GM21526 (cell line): ENCODE measurements around the gene PSMG3.
"Not testable (repeated sequence)": the region's sequence is repeated elsewhere in the genome, so short reads cannot be mapped to it uniquely, and the experiment has no call there.

ENCODE experiments used
- ATAC-seq: cut with Tn5 transposase; IDR thresholded peaks from one replicate; pipeline ENCODE4 v1.9.1; 2021; ENCODE audit warnings: moderate library complexity; ENCODE audit not compliant: unreplicated experiment, low FRiP score

PSMG3 gene

DNA sequence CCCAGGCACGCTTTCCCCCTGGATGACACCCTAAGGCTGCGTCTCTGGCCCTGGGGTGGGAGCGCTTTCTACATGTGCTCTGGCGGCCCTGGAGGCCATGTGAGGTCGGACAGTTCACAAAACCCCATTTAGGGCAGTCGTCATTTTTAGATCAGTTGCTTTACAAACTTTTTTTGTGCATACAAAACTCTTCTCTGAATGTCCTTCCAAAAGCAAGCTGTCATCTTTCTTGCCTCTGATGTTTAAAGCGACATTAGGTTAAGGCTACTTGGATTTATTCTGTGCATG, 33.4 kb downstream of the PSMG3 start:
- no peak for ATAC-seq

DNA sequence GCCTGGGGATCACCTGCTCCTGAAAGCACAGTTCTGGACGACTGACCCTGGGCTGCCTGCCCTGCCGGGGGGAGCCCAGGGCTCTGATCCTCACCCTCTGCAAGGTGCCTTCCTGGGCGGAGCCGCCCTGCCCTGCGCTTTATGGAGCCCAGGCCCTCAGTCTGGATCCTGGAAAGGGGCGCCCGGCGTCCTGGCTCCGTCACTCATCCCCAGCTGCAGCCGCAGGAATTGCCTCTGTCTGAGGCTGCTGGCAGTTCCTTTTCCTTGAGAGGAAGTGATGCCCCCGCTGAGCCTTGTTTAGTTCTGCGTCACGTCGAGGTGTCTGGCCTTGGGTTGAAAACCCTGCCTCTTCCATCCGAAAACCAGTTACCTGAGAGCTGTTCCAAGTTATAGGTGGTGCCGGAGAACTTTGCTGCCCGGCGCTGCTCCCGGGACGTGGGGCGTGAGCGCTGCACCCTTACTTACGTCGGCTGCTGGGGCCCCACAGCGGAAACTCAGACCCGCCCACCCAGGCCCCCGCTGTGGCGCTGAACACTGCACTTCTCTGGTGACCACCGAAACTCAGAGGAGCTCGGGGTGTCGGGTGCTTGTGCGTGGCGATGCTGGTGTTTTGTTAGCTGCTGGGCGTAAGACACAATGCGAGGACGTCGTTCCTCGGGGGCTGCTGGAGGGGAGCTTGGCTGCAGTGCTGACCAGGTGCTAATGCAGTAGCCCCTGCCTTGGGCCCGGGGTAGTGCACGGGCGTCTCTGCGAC, 34.0 kb downstream of the PSMG3 start:
- ATAC-seq = no peak

DNA sequence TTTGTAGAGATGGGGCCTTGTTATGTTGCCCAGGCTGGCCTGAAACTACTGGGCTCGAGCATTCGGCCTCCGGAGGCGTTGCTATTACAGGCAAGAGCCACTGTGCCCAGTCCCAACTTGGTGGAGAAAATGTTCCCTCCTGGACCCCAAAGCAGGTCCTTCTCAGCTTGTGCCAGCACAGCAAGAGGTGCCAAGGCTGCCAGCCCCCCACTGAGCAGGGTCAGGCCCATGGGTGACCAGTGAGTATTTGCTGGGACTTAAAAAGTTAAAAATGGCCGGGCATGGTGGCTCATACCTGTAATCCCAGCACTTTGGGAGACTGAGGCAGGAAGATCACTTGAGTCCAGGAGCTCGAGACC, 34.8 kb downstream of the PSMG3 start:
- ATAC-seq = no peak

DNA sequence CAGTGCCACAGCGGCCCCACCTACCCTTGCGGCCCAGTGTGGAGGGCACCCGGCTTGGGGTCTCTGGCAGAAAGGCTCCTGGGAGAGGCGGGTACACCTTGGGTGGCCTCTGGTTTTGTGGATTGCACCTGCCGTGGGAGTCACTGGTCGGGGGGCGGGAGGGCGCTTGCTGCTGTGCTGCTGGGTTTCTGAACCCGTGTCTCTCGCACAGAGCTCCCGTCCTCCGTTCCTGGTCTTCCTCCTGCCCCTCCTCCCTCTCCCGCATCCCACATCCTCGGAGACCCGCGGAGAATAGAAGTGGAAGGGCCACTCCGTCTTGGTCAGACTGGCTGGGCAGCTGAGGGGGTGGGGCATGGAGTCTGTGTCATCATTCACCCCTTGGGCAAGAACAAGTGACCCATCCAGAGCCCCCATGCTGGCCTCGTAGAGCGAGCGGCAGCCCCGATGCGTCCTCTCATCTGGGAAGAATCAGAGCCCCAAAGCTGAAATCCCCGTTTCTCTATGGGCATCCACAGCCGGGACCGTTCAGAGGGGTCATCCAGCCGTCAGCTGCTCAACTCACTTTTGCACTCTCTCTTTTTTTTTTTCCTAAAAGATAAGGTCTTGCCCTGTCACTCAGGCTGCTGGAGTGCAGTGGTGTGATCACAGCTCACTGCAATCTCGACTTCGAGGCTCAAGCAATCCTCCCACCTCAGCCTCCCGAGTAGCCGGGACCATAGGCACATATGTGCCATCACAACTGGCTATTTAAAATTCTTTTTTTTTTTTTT, 35.3 kb downstream of the PSMG3 start:
- ATAC-seq = no peak

DNA sequence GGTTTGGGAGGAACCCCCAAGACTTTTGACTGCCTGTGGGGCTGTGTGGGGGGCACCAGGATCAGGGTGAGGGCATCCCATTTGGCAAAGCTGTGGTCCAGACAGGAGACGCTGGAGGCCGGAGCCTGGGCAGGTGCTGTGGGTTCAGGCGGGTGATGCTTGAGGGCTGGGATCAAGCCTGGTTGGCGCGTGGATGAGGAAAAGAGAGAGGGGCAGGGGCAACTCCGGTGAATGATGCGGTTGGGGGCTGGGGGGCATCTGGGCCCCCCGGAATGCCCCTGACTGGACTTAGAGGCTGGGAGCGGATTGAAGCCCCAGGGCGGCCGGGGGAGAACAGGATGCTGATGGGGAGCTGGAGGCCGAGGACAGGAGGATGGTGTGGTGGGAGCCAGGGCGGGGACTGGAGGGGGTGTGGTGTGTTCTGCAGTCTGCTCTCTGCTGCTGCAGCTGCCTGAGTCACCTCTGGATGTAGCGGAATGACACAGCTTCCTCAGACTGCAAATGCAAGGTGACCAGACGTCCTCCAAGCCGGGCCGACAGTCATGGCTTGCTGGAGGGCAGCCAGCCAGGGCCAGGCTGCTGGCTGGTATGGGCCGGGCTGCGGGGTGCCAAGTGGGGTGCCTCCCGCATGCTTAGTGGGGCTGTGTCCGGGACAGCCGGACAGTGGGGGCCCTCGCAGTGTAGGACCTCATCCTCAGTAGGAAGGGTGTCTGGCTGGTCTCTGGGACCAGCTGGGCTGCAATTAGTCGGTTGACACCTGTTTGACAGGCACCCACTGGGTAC, 36.1 kb downstream of the PSMG3 start:
- ATAC-seq = no peak

DNA sequence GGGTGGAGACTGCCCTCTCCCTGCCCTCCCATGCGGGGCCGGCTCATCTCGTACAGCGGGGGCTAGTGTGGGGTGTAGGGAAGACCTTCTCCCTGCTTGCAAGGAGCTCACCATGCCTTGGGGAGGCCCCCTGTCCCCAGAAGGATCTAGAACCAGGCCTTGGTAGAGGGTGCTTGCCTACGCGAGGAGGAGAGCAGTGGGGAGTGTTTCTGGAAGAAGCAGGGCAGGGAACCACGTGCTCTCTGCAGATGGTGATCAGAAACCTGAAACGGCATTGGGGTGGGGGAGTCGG, 36.6 kb downstream of the PSMG3 start:
- ATAC-seq = no peak

DNA sequence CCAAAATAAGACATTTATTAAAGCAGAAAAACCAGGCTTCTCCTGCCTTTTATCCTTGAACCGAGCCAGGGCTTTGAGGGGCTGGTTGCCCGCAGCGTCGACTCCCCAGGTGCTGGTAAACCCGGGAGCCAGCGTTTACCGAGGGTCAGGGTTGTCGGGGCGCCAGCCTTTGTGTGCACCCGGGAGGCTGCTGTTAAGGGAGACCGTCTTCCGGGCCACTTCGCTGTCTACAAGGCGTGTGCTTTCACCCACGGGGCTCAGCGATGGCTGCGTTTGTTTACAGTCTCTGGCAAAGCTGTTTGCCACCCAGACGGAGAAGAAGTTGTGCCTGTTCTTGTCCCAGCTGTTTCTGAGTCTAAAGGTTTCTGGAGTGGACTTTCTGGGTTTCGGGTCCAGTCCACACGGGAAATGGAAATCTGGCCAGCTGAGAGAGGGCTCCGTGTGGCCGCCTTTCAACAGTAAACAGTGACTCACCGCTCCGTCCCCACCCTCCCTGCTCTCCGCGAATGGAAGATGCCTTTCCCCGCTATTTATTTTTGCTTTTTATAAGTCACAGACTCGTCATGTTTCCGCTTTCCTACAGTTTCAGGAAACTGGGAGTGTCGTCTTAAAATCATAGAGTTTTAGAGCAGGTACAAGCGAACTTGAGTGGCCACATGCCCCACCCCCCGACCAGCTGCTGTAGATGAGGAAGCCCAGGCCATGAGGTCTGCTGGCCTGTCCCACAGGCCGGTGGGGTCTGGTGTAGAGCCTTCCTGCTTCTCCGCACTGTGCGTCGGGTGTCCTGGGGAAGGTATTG, 37.2 kb downstream of the PSMG3 start:
- no peak for ATAC-seq

DNA sequence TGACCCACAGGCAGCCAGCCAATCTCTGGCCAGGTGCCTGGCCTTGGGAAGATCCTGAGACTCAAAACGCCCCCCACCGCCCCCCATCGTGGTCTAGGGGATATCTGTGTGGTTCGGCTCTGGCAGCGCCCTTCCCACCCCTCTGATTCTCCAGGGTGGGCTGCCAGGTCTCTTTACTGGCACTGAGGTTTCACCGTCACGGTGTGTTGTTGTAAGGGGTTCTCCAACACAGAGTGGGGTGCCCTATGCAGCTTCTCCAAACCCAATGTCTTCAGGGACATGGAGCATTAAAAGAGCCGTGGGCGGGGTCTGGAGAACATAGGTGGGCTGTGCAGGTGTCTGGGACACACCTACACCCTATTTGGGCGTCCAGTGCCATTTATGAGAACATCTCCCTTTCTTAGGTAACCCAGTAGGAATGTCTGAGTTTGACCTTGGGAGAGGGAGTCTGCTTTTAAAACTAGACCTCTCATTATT, 37.8 kb downstream of the PSMG3 start:
- no peak for ATAC-seq

DNA sequence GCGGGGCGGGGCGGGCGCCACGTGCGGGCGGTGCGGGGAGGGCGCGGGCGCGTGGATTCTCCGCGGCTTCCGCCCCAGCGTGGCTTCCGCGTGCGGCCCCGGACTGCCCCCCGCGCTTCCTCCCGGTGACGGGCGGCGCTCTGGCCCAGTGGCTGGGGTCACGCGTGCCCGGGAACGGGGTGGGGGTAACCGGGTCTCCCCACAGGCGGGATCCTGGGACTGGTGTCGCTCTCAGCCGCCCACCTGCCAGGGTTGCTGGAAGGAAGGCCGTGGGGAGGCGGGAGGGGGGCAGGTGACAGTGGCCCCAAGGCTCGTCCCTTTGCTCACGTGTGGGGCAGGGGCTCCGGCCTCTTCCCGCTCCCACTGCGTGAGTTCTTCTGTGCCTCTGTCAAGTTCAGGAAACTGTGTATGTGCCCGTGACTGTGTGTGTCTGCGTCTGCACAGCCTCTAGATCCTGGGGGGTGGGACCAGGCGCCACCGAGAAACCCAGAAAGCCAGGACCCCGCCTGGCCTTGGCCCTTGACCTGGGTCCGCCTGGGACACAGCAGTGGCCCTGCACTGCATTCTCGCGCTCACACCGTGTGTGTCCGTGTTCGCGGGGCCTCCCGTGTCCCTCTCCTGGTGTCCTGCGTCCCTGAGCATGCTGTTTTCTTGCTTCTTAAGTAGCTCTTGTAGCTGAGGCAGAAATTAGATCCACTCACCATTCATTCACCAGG, 38.4 kb downstream of the PSMG3 start:
- ATAC-seq = no peak

DNA sequence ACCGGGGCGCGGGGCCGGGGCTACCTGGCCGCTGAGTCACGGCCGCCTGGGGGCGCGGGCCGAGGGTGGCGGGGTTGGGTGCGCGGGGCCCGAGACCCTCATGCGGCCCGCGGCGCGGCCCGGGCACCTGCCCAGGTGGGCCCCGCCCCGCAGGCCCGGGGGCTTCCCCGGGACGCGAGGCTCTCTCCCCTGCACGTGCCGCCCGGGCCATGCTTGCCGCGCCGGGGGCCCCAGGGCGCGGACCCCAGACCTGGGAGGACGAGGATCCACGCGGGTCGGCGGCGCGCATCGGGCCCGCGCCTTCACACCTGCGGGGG, 38.9 kb downstream of the PSMG3 start:
- no peak for ATAC-seq

DNA sequence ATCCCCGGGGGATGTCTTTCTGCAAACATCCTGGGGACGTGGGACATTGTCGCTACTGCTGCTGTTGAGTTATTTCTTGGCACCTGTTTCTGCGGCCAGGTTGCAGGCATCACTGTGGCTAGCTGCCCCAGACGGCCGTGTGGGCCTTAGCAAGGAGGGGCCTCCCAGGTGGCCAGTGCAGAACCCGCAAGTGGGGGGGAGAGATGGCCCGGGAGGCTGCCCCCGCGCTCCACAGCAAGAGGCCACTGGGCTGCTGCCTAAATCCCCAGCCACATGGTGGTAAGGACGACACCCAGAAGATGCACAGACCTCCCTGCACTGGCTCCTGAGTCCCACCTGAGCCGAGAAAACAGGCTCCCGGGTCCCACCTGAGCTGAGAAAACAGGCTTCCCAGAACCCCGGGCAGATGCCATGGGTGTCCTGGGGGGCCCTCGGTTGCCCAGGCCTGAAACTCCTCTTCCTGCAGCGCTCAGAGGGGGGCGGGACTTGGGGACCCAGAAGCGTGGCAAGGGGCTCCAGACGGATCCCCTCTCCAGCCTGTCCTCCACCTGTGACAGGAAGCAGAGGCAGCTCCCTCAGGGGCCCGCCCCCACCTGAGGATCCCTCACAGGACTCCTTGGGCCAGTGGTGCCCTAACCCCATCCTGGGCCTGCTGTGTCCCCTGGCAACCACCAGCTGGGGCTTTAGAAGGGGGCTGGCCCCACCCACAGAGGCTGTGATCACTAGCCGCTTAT, 40.3 kb downstream of the PSMG3 start:
- no peak for ATAC-seq

DNA sequence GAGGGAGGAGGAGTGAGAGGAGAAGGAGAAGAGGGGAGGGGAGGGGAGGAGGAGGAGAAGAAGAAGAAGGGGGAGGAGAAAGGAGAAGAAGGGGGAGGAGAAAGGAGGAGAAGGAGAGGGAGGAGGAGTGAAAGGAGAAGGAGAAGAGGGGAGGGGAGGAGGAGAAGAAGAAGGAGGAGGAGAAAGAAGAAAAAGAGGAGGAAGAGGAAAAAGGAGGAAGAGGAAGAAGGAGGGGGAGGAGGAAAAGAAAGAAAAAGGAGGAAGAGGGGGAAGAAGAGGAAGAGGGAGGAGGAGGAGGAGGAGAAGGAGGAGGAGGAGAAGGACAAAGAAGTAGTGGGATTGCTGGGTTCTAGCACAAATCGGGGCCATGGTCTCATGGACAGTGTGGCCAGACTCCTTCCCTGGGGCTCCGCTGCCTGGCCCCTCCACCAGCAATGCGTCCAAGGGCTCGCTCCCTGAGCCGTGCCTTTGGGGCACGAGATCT, 43.5 kb downstream of the PSMG3 start:
- no peak for ATAC-seq

DNA sequence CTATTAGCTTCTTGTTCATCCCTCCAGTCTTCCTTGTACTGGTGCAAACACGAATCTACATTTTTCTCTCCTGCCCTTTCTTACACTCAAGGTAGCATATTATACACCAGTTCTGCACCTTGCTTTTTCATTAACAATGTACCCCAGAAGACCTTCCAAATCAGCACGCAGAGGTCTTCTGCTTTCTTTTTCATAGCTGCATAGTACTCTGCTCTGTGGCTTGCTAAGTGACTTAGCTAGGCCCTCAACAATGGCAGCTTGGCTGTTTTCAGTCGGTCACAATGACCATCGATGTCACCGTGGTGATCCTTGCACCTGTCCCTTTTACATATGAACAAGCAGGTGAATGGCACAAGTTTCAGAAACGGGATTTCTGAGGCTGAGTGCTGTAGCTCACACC, 44.4 kb downstream of the PSMG3 start:
- no peak for ATAC-seq

DNA sequence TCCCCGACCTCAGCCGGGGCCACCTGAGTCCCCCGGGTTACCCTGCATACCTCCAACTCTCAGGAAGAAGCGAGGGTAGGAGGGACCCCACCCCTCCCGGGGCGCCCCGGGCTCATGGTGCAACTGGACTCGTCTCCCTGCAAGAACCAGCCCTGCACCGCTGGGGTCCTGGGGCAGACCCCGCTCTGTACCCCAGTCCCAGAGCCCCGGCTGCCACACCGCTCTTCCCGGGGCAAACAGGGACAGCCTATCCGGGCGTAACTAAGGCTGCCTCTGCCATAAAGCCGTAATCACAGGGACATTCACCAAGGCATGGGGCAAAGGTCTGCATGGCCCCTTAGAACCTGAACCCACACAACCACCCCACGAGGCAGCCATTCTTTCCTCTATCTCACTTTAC, 46.0 kb downstream of the PSMG3 start:
- ATAC-seq = no peak

DNA sequence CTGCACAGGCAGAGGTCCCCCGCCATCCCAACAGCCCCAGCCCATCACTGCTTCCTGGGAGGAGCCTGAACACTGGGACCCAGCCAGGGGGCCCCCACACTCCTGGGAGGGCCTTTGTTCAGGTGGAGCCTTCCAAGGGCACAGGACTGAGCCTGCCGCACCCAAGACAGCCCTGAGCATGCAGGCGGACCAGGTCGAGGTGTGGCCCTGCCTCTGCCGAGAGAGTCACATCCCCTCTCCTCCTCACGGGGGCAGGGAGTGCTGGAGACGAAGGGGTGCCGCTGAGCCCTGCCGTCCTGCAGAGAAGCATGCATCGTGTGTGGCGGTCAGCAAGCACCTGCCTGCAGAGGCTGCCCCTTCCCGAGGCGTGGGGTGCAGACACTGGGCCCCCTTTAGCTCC, 46.6 kb downstream of the PSMG3 start:
- ATAC-seq = no peak

DNA sequence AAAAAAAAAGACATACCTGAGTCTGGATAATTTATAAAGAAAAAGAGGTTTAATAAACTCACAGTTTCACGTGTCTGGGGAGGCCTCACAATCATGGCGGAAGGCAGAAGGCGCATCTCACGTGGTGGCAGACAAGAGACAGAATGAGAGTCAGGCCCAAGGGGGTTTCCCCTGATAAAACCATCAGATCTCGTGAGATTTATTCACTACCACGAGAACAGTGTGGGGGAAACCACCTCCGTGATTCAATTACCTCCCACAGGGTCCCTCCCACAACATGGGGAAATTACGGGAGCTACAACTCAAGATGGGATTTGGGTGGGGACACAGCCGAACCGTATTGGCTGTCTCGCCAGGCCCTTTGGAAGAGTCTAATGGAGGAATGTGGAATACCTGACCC, 48.4 kb downstream of the PSMG3 start:
- no peak for ATAC-seq

DNA sequence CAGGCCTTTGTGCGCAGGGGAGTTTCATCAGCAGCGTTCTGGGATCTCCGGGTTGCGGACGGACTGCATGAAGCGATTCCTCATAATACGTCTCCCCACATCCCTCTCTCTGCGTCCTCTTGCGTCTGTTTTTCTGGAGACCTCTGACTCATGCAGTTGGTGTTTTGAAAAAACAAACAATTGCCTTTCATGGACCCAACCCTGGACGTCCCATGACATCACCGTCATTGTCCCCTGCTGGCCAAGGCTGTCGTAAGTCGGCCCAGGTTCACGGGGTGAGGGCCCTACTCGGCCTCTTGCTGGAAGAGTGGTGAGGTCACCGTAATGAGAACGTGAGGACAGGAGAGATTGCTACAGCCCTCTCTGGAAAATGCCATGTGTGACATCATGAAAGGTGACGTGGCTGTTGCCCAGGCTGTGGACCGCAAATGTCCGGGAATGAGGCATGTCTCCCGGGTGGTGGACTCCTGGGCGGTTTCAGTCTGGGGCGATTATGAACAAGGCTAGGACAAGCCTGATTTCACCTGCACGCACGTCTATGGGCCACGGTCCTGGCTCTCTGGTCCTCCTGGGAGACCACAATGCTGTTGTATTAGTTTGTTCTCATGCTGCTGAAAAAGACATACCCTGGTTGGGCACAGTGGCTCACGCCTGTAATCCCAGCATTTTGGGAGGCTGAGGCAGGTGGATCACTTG, 49.1 kb downstream of the PSMG3 start:
- ATAC-seq = no peak

DNA sequence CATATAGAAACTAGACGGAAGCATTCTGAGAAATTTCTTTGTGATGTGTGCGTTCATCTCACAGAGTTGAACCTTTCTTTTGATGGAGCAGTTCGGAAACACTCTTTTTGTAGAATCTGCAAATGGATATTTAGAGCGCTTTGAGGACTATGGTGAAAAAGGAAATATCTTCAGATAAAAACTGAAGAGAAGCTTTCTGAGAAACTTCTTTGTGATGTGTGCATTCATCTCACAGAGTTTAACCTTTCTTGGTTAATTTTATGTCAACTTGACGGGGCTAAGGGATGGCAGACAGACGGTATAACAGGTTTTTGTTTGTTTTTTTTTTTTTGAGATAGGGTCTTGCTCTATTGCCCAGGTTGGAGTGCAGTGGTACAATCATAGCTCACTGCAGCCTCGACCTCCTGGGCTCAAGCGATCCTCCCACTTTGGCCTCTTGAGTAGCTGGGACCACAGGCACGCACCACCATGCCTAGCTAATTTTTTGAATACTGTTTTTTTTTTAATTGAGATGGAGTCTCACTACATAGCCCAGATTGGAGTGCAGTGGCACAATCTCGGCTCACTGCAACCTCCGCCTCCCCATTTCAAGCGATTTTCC, 50.4 kb downstream of the PSMG3 start:
- not testable (repeated sequence) for ATAC-seq
